HepG2 (cell line): ENCODE measurements around the gene NDUFS2. TPM values are rescaled to one million over a fixed set of nuclear protein-coding genes. Genes with fewer than 3 reads are reported as not detected.
A peak's percentile ranks its signal among the peaks of the same experiment; 100 is the strongest.

Experiments
- CBFB ChIP-seq: sonication (generic); formaldehyde crosslinking; IDR thresholded peaks from 2 replicates; pipeline ENCODE4 v1.4.0; 2020; ENCODE audit warnings: missing genetic modification reagents
- FIP1L1 ChIP-seq: fragments of 200-400 bp; formaldehyde crosslinking; IDR thresholded peaks from 2 replicates; pipeline ENCODE4 v1.6.1; 2018; ENCODE audit warnings: low read depth, mild to moderate bottlenecking, low read length, moderate library complexity, borderline replicate concordance; ENCODE audit not compliant: insufficient read depth
- FOXO1 ChIP-seq: sonication (generic); formaldehyde crosslinking; IDR thresholded peaks from 2 replicates; pipeline ENCODE4 v1.4.0; 2020; ENCODE audit warnings: missing genetic modification reagents
- GMEB2 ChIP-seq: IDR thresholded peaks from 2 replicates; pipeline ENCODE4 v1.6.1; 2016; ENCODE audit warnings: missing biosample characterization, missing genetic modification reagents, low read depth
- HNF1A ChIP-seq, 2 experiments: sonication (generic) in 1 of 2; formaldehyde crosslinking in 1 of 2; IDR thresholded peaks; 2 replicates each; pipeline versions ENCODE4 v1.4.0 to v1.6.1; 2016 to 2020; ENCODE audit warnings: borderline replicate concordance in 1 of 2, low read depth in 1 of 2, mild to moderate bottlenecking in 1 of 2, missing genetic modification reagents in 1 of 2
- HNRNPH1 ChIP-seq: fragments of 200-400 bp; formaldehyde crosslinking; optimal IDR thresholded peaks from 2 replicates; pipeline ENCODE3; 2017; ENCODE audit warnings: mild to moderate bottlenecking, low read depth, low read length
- MXD4 ChIP-seq: IDR thresholded peaks from 2 replicates; pipeline ENCODE4 v1.6.1; 2016; ENCODE audit warnings: mild to moderate bottlenecking, missing biosample characterization, missing genetic modification reagents
- NR2F1 ChIP-seq, 2 experiments: fragments of 450-650 bp in 1 of 2; formaldehyde crosslinking in 1 of 2; IDR thresholded peaks; 2 replicates each; pipeline versions ENCODE4 v1.5.0 to v1.6.1; 2016 to 2020; ENCODE audit warnings: mild to moderate bottlenecking in 1 of 2, missing compliant biosample characterization in 1 of 2, missing genetic modification reagents in 1 of 2, moderate library complexity in 1 of 2
- NR2F2 ChIP-seq: IDR thresholded peaks from 2 replicates; pipeline ENCODE4 v1.6.1; 2012; ENCODE audit warnings: low read depth, inconsistent platforms, borderline replicate concordance
- PCBP1 ChIP-seq: fragments of 200-400 bp; formaldehyde crosslinking; IDR thresholded peaks from 2 replicates; pipeline ENCODE4 v1.6.1; 2017; ENCODE audit warnings: mild to moderate bottlenecking, low read depth, low read length, borderline replicate concordance
- PTBP1 ChIP-seq: fragments of 200-400 bp; formaldehyde crosslinking; IDR thresholded peaks from 2 replicates; pipeline ENCODE4 v1.6.1; 2018; ENCODE audit warnings: low read length, low read depth; ENCODE audit not compliant: poor library complexity, severe bottlenecking
- SCMH1 ChIP-seq: sonication (generic); formaldehyde crosslinking; IDR thresholded peaks from 2 replicates; pipeline ENCODE4 v1.9.0; 2021; ENCODE audit warnings: missing genetic modification reagents, mild to moderate bottlenecking, borderline replicate concordance
- SETDB1 ChIP-seq: sonication (generic); formaldehyde crosslinking; IDR thresholded peaks from 2 replicates; pipeline ENCODE4 v1.5.1; 2020; ENCODE audit warnings: missing genetic modification reagents, mild to moderate bottlenecking, borderline replicate concordance
- TAF15 ChIP-seq: fragments of 200-400 bp; formaldehyde crosslinking; IDR thresholded peaks from one replicate; pipeline ENCODE4 v1.6.1; 2018; ENCODE audit warnings: mild to moderate bottlenecking, low read depth, low read length; ENCODE audit not compliant: poor library complexity, severe bottlenecking
- TFDP1 ChIP-seq: IDR thresholded peaks from 2 replicates; pipeline ENCODE4 v1.6.1; 2016; ENCODE audit warnings: missing compliant biosample characterization, missing genetic modification reagents, borderline replicate concordance
- ZC3H13 ChIP-seq: sonication (generic); formaldehyde crosslinking; IDR thresholded peaks from 2 replicates; pipeline ENCODE4 v1.8.1; 2023; ENCODE audit warnings: mild to moderate bottlenecking, missing genetic modification reagents, moderate library complexity
- ZFP36 ChIP-seq: fragments of 150-350 bp; IDR thresholded peaks from 2 replicates; pipeline ENCODE4 v1.6.1; 2018; ENCODE audit warnings: borderline replicate concordance, low read length, low read depth; ENCODE audit not compliant: partially characterized antibody
- ZNF224 ChIP-seq: sonication (generic); formaldehyde crosslinking; IDR thresholded peaks from 2 replicates; pipeline ENCODE4 v1.5.0; 2020; ENCODE audit warnings: mild to moderate bottlenecking, missing genetic modification reagents
- ZNF616 ChIP-seq: sonication (generic); formaldehyde crosslinking; IDR thresholded peaks from 2 replicates; pipeline ENCODE4 v1.5.0; 2020; ENCODE audit warnings: low read depth, mild to moderate bottlenecking, missing genetic modification reagents
- ZNF619 ChIP-seq: sonication (generic); formaldehyde crosslinking; IDR thresholded peaks from 2 replicates; pipeline ENCODE4 v1.4.0; 2020; ENCODE audit warnings: mild to moderate bottlenecking, missing genetic modification reagents
- ZNF790 ChIP-seq: sonication (generic); formaldehyde crosslinking; IDR thresholded peaks from 2 replicates; pipeline ENCODE4 v1.8.0; 2022; ENCODE audit warnings: missing genetic modification reagents, mild to moderate bottlenecking, borderline replicate concordance
- polyA plus RNA-seq, 8 experiments: library from polyadenylated mRNA; depleted of rRNA in 3 of 8; stranded (reverse) in 7 of 8; unstranded in 1 of 8; fragments of >200 nt; fragmentation: Illumina TruSeq in 4 of 8; extraction: Trizol in 4 of 8; gene quantifications; 2 replicates each; pipeline versions ENCODE4 v1.2.1 to v1.2.3, GENCODE V29; 2011 to 2016; ENCODE audit warnings: low read depth in 4 of 8, missing spikeins in 1 of 8, mixed read lengths in 1 of 8; ENCODE audit not compliant: insufficient read depth in 1 of 8
- total RNA-seq, 5 experiments: library from RNA; depleted of rRNA; stranded (reverse); fragments of >200 nt; fragmentation: Illumina TruSeq; extraction: Trizol; gene quantifications; 2 replicates each; pipeline ENCODE4 v1.2.3, GENCODE V29; 2016; ENCODE audit warnings: low read depth in 1 of 5

Gene NDUFS2
- total and polyA plus RNA-seq, 2 of the 13 experiments (the other 11 are each of a cell fraction or from before 2014, with no cell fraction given), result 89.9 to 118 TPM

GRCh38 chr1:161177112-161177935, 24.8 kb upstream of the NDUFS2 start, which contains the start of gene B4GALT3 (continued):
- TF ChIP-seq SETDB1 (CRISPR knock-in tag) (no peak), NR2F1 (CRISPR knock-in tag; IDR thresholded peaks at IDR 0.05) (peak; percentile 17 to 85; a peak in 2 of 4 replicates), GMEB2 (CRISPR knock-in tag) (no peak), FIP1L1 (no peak), NR2F2 (0 out of 2 replicates have a peak, but pooled peaks have one; percentile 31), CBFB (CRISPR knock-in tag) (peak; percentile 63), PTBP1 (no peak), PCBP1 (no peak), HNRNPH1 (no peak), HNF1A (IDR thresholded peaks at IDR 0.05; ENCODE audit: low read depth) (no peak), HNF1A (CRISPR knock-in tag; IDR thresholded peaks at IDR 0.05; ENCODE audit: borderline replicate concordance) (peak; percentile 72; the same call in 1 of the 2 replicates), ZC3H13 (CRISPR knock-in tag) (no peak), FOXO1 (CRISPR knock-in tag) (peak; percentile 17; the same call in 1 of the 2 replicates), ZNF619 (CRISPR knock-in tag) (no peak), TAF15 (no peak), TFDP1 (peak; percentile 53), ZNF790 (CRISPR knock-in tag) (0 out of 2 replicates have a peak, but pooled peaks have one; percentile 27), ZFP36 (no peak), MXD4 (peak; percentile 97), SCMH1 (CRISPR knock-in tag) (no peak), ZNF224 (CRISPR knock-in tag) (0 out of 2 replicates have a peak, but pooled peaks have one; percentile 27), ZNF616 (no peak)
